Measurements from ENCODE around the gene ERC2.

DNA sequence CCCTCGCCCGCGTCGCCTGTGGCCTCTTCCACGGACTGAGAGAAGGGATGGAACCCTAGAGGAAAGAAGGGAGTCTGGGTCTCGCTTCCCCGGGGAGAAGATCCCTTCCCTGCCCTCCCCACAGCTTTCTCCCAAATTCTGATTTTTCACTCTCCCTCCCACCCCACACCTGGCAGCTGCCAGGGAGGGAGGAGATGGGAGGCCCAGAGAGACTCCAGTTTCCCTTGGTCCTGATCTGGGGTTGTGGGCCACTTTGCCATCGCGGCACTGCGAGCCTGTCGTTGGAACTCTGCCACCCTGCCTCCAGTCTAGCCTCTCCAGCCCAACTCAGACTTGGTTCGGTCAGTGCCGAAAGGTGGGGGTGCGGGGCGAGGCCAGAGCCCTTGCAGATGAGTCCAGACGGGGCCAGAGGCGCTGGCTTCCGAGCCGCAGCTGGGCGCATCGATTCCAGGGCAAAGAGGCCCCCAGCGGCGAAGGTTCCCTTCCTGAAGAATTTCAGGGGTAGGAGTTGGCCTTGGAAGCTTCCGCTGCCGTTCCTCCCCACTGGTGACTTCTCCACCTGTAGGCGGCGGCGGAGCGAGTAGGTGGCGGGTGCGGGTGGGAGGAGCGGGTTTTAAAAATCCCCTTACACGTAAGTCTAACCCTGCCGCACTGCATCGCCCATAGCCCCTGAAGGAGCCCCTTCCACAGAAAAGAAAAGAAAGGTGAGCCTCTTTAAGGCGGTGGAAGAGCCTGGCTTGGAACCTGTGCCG is 986.3 kb downstream of the ERC2 start:
- TF ChIP-seq, protein P1, sequence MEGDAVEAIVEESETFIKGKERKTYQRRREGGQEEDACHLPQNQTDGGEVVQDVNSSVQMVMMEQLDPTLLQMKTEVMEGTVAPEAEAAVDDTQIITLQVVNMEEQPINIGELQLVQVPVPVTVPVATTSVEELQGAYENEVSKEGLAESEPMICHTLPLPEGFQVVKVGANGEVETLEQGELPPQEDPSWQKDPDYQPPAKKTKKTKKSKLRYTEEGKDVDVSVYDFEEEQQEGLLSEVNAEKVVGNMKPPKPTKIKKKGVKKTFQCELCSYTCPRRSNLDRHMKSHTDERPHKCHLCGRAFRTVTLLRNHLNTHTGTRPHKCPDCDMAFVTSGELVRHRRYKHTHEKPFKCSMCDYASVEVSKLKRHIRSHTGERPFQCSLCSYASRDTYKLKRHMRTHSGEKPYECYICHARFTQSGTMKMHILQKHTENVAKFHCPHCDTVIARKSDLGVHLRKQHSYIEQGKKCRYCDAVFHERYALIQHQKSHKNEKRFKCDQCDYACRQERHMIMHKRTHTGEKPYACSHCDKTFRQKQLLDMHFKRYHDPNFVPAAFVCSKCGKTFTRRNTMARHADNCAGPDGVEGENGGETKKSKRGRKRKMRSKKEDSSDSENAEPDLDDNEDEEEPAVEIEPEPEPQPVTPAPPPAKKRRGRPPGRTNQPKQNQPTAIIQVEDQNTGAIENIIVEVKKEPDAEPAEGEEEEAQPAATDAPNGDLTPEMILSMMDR (IDR thresholded peaks at IDR 0.05; ENCODE audit: control extremely low read depth in 1 of 3, insufficient read depth in 1 of 3, low read depth in 1 of 3, low read length in 3 of 3): no peak
- no peak for TF ChIP-seq CREB1 (IDR thresholded peaks at IDR 0.05)
- TF ChIP-seq BACH1 (IDR thresholded peaks at IDR 0.05; ENCODE audit: low read length): peak; percentile 21; the same call in 1 of the 2 replicates
- no peak for TF ChIP-seq POLR2AphosphoS5 (IDR thresholded peaks at IDR 0.05; ENCODE audit: low read depth, low read length)
- no peak for TF ChIP-seq SRF (IDR thresholded peaks at IDR 0.05; ENCODE audit: low read depth, low read length)
- TF ChIP-seq SP1 (IDR thresholded peaks at IDR 0.05; ENCODE audit: low read depth, low read length): no peak
- no peak for TF ChIP-seq RAD21 (IDR thresholded peaks at IDR 0.05 in 1 of 2, conservative IDR thresholded peaks at IDR 0.05 in 1 of 2; ENCODE audit: low read depth in 2 of 2, low read length in 2 of 2)
- no peak for TF ChIP-seq POLR2A (IDR thresholded peaks at IDR 0.05; ENCODE audit: control extremely low read depth in 1 of 2, low read depth in 2 of 2, low read length in 2 of 2)
- TF ChIP-seq SIRT6 (IDR thresholded peaks at IDR 0.05; ENCODE audit: low read length): no peak
- no peak for TF ChIP-seq EP300 (IDR thresholded peaks at IDR 0.05; ENCODE audit: borderline replicate concordance in 1 of 2, low read depth in 2 of 2, low read length in 2 of 2)
- no peak for TF ChIP-seq BRCA1 (IDR thresholded peaks at IDR 0.05; ENCODE audit: low read depth, low read length)
- TF ChIP-seq, protein P2, sequence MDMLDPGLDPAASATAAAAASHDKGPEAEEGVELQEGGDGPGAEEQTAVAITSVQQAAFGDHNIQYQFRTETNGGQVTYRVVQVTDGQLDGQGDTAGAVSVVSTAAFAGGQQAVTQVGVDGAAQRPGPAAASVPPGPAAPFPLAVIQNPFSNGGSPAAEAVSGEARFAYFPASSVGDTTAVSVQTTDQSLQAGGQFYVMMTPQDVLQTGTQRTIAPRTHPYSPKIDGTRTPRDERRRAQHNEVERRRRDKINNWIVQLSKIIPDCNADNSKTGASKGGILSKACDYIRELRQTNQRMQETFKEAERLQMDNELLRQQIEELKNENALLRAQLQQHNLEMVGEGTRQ (IDR thresholded peaks at IDR 0.05; ENCODE audit: low read length): no peak
- no peak for TF ChIP-seq JUN (IDR thresholded peaks at IDR 0.05; ENCODE audit: low read depth, low read length)

Measured in H1 (cell line).